Measurements from ENCODE around the gene NFE2.
"Not testable (repeated sequence)": the region's sequence is repeated elsewhere in the genome, so short reads cannot be mapped to it uniquely, and the experiment has no call there.

NFE2 gene

DNA sequence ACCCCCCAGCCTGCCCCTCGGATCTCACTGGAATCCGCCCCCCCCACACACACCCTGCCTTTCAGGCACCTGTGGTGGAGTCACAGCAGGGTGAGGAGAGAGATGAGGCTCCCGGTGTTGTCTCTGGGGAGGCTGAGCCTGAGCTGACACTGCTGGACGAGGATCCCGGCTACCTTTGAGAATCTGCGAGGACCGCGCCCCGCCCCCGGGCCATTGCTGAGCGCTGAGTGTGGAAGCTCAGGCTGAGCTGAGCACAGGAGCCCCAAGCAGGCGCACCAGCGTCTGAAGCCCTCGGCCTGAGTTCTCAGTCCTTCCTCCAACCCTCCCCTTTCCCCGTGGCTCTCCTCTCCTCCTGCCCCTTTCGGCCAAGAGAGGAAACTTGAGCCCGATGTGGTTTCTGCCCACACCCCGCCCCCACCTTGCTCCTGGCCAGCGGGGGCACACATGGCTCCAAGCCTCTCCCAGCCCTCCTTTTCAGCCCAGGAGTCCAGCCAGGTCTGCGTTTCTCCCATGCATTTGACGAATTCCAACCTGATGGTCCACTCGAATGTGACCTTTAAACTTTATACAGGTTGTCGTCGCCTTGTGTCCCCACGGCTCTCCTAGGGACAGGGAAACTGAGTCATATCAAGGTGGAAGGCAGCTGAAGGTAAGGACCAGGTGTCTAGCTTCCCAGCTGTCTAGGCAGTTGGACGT, at the start of gene NFE2:
Gene NFE2, minus strand, starts transcription at position 284 of the 696 bp plus-strand sequence. CDS start 5,767 bp downstream, outside the sequence.
- DNase-seq = no peak

GRCh38 chr12:54349679-54350078, 48.9 kb upstream of the NFE2 start:
- no peak for DNase-seq

DNA sequence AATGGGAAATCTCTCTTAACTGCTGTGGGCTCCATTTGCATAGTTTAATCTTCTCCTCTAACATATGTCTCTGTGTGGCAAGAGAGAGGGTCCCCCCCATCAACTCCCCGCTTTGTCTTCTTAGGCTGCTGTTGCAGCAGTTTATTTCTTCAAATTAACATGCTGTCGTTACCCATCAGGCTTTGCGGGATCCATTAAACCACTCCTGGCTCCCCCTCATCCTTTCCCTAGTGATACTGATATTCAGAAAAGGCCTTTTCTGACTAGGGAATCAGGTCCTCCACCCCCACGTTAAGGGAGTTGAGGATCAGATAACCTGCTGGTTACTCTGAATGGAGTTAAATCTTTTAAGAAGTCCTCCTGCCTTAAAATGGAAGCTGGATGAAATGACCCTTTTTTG, 48.2 kb upstream of the NFE2 start:
- no peak for DNase-seq

GRCh38 chr12:54341378-54342300, 40.8 kb upstream of the NFE2 start:
- DNase-seq = no peak

GRCh38 chr12:54340846-54341245, 40.0 kb upstream of the NFE2 start:
- DNase-seq = no peak

DNA sequence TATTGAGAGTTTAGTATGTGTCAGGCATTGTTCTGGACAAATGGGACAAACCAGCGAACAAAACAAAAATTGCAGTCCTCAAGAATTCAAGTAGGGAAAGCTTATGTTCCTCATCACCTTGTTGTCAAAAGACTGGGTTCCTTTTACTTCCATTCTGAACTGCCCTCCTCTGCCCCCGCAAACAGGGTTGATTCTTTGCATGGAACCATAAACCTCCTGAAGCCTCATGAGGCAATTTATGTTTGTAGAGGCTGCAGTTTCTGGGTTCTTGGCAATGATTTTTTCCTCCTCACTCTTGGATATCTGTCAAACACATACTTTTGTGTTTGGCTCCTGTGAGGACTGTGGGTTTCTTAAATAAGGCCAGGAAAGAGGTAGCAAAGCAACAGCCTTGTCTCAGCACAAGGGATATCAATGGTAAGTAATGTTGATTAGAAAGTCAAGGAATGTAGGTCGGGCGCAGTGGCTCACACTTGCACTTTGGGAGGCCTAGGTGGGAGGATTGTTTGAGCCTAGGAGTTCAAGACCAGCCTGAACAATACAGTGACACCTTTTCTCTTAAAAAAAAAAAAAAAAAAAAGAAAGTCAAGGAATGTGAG, 38.0 kb upstream of the NFE2 start:
- no peak for DNase-seq

DNA sequence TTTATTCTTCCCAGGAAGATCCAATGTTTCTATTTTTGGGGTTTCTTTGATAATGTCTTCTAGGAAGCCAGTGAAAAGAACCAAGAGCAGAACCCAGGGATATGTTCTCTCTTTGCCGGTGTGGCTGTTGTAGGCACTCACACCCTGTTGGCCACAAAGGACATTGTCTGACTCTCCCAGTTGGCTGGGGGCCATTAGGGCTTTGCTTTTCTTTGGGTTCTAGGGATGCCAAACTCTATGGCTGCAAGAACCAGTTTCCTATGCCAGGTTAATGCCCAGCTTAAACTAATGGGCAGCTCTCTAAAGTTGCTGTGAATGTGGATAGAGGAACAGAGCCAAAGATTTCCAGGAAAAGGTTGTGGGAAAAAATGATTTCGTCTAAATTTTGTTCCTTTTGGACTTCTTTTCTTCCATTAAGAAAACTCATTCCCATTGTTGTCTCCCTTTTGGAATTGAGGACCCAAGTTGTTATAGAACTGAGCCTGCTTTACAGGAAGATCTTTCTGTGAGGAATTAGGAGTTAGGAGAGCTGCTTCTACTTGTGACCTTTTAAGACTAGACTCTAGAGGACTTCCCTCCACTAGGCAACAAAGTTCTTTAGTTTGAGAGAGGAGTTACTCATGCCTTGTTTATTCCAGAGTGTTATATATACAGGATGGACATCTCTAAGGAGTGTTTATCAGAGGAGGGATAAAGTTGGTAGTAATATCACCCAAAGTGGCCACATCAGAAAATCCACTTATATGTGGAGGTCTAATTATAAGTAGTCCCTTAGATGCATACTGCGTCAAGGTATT, 37.2 kb upstream of the NFE2 start:
- DNase-seq = no peak

DNA sequence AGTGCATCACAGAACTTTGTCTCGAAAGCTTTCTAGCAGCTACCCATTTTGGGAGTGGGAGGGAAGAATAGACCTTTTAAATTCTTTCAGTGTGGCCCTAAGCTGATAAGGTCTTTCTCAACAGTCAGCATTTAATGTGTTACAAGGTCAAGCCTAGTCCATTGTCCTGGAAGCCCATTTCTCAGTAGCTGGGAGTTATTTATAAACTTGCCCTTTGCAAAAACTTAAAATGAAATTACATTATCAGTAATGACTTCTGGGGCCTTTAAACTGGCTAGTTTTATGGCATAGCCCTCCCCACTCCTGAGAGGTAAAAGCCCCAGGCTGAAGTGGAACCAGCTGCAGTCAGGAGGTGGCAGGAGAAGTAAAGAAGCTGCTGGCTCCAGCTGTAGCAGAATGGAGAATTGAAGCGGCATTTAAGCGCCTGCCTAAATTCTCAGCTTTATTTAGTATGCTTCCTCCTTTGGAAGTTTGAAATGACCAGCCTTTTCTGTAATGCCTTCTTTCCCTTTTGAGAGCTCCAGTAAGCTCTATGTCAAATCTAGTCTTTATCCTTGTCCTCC, 36.5 kb upstream of the NFE2 start:
- peak; percentile 25 for DNase-seq

- no peak for DNase-seq
These were observed 32.7 kb upstream of the NFE2 start for GRCh38 chr12:54333420-54334034.

GRCh38 chr12:54331461-54331860, 30.6 kb upstream of the NFE2 start:
- no peak for DNase-seq

DNA sequence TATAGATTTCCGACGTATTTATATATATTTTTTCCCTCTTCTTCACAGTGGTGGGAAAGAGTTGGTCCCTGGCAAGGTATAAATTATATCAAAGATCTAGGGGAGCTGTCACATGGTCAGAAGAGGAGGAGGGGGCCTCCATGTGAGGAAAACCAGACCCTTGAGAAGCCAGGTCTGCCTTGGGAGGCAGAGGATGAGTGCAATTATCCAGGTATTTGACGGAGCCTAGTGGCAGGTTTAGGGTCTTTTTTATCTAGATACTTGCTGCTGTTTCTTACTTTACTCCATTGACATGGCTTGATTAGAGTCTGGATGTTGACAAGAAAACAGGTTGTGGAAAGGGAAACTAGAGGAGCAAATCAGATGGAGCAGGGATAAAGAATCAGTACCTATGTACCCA, 29.6 kb upstream of the NFE2 start:
- DNase-seq = no peak

- DNase-seq = no peak
These were observed 28.9 kb upstream of the NFE2 start for GRCh38 chr12:54329759-54330158.

GRCh38 chr12:54328595-54329337, 28.0 kb upstream of the NFE2 start:
- DNase-seq = no peak

GRCh38 chr12:54325442-54326109, 24.8 kb upstream of the NFE2 start:
- not testable (repeated sequence) for DNase-seq

- DNase-seq = peak; percentile 98
These were observed 24.0 kb upstream of the NFE2 start, which contains the start of gene COPZ1 for GRCh38 chr12:54324617-54325441. Gene COPZ1, plus strand, starts transcription at chr12:54325131. Its CDS starts 33 bp downstream, at chr12:54325164.

DNA sequence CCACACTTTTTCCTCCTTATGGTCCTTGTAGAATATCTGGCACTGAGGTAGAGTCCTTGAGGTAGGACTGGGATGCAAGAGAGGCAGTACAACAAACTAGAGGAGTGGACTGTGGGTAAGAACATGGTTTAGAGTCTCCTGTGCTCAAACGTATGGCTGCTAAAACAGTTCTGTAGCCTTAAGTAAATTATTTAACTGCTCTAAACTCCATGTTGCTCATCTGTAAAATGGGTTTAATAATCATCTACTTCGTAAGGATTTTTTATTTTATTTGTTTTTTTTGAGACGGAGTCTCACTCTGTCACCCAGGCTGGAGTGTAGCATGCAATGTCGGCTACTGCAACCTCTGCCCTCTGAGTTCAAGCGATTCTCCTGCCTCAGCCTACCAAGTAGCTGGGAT, 20.5 kb upstream of the NFE2 start:
- DNase-seq = no peak

GRCh38 chr12:54312309-54312708, 11.5 kb upstream of the NFE2 start:
- not testable (repeated sequence) for DNase-seq

DNA sequence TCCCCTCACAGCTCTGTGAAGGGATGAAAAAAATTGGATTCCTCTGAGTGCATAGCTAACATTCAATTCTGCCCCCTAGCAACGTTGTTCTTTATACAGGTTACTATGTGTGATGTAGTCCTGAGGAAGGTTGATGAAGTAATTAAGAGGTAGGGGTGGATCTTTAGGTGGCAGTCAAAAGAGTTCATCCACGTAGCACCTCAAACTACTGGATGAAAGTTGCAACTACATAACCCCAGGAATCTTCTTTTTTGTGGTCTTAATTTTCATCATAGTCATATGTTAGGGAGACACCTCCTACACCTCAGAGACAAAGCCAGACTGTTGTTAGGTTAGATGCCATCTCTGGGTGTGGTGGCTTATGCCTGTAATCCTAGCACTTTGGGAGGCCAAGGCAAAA, 10.2 kb upstream of the NFE2 start:
- no peak for DNase-seq

- no peak for DNase-seq
These were observed 6.3 kb upstream of the NFE2 start for GRCh38 chr12:54306925-54307741.

Data from NCI-H2029 treated with DMSO at 0.1 percent for 48 hours (cell line).